GM10266 (cell line): ENCODE data around the gene RAB33A.

ENCODE experiments used
- DNase-seq: peaks from one replicate; pipeline ENCODE4 v3.0.0; 2012; ENCODE audit errors: extremely low spot score
- TF ChIP-seq, protein P1 (sequence below): IDR thresholded peaks from 2 replicates; pipeline ENCODE4 v1.5.1; 2012; ENCODE audit warnings: mild to moderate bottlenecking, low read depth; ENCODE audit not compliant: control insufficient read depth, insufficient read depth; ENCODE audit errors: missing control alignments

Gene RAB33A

GRCh38 chrX:130197464-130197863 is 25.7 kb downstream of the RAB33A start:
- TF ChIP-seq, protein P1, sequence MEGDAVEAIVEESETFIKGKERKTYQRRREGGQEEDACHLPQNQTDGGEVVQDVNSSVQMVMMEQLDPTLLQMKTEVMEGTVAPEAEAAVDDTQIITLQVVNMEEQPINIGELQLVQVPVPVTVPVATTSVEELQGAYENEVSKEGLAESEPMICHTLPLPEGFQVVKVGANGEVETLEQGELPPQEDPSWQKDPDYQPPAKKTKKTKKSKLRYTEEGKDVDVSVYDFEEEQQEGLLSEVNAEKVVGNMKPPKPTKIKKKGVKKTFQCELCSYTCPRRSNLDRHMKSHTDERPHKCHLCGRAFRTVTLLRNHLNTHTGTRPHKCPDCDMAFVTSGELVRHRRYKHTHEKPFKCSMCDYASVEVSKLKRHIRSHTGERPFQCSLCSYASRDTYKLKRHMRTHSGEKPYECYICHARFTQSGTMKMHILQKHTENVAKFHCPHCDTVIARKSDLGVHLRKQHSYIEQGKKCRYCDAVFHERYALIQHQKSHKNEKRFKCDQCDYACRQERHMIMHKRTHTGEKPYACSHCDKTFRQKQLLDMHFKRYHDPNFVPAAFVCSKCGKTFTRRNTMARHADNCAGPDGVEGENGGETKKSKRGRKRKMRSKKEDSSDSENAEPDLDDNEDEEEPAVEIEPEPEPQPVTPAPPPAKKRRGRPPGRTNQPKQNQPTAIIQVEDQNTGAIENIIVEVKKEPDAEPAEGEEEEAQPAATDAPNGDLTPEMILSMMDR = no peak
- no peak for DNase-seq

DNA sequence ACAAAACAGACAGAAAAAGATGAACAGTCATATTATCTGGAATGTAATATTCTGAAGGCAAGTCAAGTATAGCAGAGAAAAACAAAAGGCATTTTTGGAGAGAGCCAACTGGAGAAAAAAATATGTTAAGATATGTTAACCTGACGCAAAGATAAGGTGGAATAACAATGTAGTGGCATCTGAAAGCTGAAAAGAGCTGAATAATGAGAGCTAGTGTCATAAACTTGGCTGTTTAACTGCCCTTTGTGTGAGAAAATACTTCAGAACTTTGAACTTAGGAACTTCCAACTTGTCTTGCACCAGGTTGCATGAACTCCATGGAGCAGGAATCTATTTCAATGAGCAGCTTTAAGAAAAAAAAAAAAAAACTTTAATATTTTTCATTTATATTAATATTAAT is 32.9 kb downstream of the RAB33A start:
- no peak for DNase-seq
- TF ChIP-seq, protein P1 = no peak

DNA sequence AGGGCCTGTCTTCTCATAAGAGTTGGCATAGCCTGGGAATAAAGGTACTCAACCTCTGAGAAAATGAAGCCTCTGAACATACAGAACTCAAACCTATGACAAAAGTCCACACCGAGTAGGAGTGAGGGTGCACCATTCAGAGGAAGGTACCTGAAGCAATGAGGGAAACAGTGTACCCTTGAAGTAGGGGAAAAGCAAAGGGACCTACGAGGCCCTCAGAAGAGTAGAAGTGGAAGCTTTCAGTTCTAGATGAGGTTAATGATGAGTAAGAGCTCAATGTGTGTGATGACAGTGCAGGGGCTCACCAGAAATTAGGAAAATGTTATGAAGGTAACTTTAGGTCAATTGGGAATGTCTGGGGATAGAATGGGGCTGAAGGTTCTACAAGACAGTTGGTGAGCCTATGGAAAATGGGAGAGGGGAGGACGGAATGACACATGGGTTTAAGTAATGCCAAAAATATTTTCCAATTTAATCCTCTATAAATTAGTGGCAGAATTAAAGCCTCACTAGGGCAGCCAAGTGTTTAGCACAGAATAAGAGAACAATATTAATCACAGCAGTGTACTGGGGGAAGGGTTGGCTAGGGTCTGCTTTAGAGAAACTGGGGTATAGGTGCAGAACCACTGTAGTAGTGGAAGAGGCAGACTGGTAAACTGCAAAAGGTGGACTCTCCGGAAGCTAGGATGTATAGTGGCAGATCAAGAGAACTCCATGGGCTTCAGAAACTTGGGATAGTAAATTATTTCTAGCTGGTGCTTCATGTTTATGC is 39.8 kb downstream of the RAB33A start:
- DNase-seq = no peak
- TF ChIP-seq, protein P1 = no peak

GRCh38 chrX:130212371-130212770 is 40.6 kb downstream of the RAB33A start:
- DNase-seq = no peak
- TF ChIP-seq, protein P1 = no peak

DNA sequence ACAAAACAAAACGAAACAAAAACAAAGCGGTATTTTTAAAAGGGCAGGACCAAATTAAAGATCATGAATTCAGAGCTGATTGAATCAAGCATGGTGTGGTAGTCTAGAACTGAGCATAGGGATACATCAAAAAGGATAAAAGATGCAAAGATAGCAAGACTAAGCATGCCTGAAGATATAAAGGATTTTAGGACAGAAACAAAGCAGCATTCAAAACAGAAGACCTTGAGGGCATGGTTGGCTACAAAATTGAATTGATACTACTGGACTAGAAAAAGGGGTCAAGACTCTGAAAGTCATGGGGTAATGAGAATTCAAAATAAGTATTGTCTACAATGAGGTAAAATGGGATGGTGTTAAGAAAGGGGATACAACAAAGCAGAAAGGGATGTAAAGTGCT is 41.6 kb downstream of the RAB33A start:
- TF ChIP-seq, protein P1 = no peak
- DNase-seq = no peak

DNA sequence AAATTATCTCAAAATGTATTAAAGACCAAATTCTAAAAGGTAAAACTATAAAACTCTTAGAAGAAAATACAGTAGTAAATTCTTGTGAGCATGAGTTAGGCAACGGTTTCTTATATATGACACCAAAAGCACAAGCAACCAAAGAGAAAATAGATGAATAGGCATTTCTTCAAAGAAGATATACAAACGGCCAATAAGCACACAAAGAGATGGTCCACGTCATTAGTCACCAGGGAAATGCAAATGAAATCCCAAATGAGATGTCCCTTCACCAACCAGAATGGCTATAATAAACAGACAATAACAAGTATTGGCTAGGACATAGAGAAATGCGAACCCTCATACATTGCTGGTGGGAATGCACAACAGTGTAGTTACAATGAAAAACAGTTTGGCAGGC is 44.6 kb downstream of the RAB33A start:
- no peak for DNase-seq
- TF ChIP-seq, protein P1 = no peak

DNA sequence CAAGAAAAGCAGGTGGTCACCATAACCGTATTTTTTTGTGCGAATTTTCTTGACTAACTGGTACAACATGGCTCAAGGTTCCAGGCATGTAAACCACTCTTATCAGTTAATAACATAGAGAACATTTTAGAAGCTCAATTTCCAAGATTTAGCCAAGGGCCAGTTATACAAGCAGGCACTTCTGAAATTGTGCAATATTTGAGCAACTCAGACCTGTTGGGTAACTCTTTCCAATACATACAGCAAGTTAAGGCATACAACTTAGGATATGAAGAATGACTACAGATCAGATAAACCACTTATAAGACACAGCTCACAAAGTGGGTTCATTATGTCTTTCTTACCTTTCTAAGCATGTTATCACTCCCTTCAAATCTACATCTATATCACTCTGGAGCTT is 53.0 kb downstream of the RAB33A start:
- no peak for DNase-seq
- TF ChIP-seq, protein P1 = no peak
